H9 (cell line): ENCODE data around the gene ASB7. TPM values are rescaled to one million over a fixed set of nuclear protein-coding genes. Genes with fewer than 3 reads are reported as not detected.

Experiments used
- DNase-seq: peaks from one replicate; pipeline ENCODE4 v3.0.0-alpha.2; 2017
- H2AFZ ChIP-seq: one replicate; pipeline ENCODE4 v1.6.1; 2013; ENCODE audit warnings: mild to moderate bottlenecking, low read length, control low read depth, moderate library complexity
- H2AK5ac ChIP-seq: 2 replicates; pipeline ENCODE4 v1.6.1; 2013; ENCODE audit warnings: low read length, control low read depth, mixed read lengths; ENCODE audit not compliant: insufficient read length
- H2BK120ac ChIP-seq: one replicate; pipeline ENCODE4 v1.6.1; 2013; ENCODE audit warnings: low read depth, mild to moderate bottlenecking, low read length, control low read depth, inconsistent platforms; ENCODE audit not compliant: poor library complexity, severe bottlenecking
- H2BK12ac ChIP-seq: 2 replicates; pipeline ENCODE4 v1.6.1; 2013; ENCODE audit warnings: low read length, control low read depth, mixed read lengths, low read depth; ENCODE audit not compliant: insufficient read length
- H2BK15ac ChIP-seq: 2 replicates; pipeline ENCODE4 v1.6.1; 2013; ENCODE audit warnings: low read depth, low read length, control low read depth
- H2BK20ac ChIP-seq: one replicate; pipeline ENCODE4 v1.6.1; 2013; ENCODE audit warnings: low read depth, mild to moderate bottlenecking, low read length, control low read depth, inconsistent platforms; ENCODE audit not compliant: poor library complexity, severe bottlenecking
- H2BK5ac ChIP-seq: 2 replicates; pipeline ENCODE4 v1.6.1; 2013; ENCODE audit warnings: low read length, control low read depth, mixed read lengths; ENCODE audit not compliant: insufficient read length
- H3K14ac ChIP-seq: 2 replicates; pipeline ENCODE4 v1.6.1; 2013; ENCODE audit warnings: low read length, control low read depth; ENCODE audit not compliant: insufficient read depth
- H3K18ac ChIP-seq: 2 replicates; pipeline ENCODE4 v1.6.1; 2013; ENCODE audit warnings: low read depth, mild to moderate bottlenecking, mixed read lengths, low read length, control low read depth; ENCODE audit not compliant: insufficient read length
- H3K23ac ChIP-seq: 2 replicates; pipeline ENCODE4 v1.6.1; 2013; ENCODE audit warnings: low read length, control low read depth, mixed read lengths, low read depth; ENCODE audit not compliant: insufficient read length
- H3K23me2 ChIP-seq: 2 replicates; pipeline ENCODE4 v1.6.1; 2013; ENCODE audit warnings: low read depth, mild to moderate bottlenecking, mixed read lengths, low read length, control low read depth; ENCODE audit not compliant: insufficient read length, poor library complexity, severe bottlenecking
- H3K27ac ChIP-seq: 2 replicates; pipeline ENCODE4 v1.5.1; 2013; ENCODE audit warnings: low read length, control low read depth, mixed read lengths, low read depth; ENCODE audit not compliant: insufficient read length
- H3K27me3 ChIP-seq: 2 replicates; pipeline ENCODE4 v1.6.1; 2013; ENCODE audit warnings: low read length, control low read depth, inconsistent platforms; ENCODE audit not compliant: insufficient read depth
- H3K4ac ChIP-seq: 2 replicates; pipeline ENCODE4 v1.6.1; 2013; ENCODE audit warnings: low read depth, mild to moderate bottlenecking, control low read depth, inconsistent platforms, low read length, moderate library complexity
- H3K4me1 ChIP-seq: 2 replicates; pipeline ENCODE4 v1.6.1; 2013; ENCODE audit warnings: low read length, control low read depth, inconsistent platforms; ENCODE audit not compliant: insufficient read depth
- H3K4me2 ChIP-seq: 2 replicates; pipeline ENCODE4 v1.6.1; 2013; ENCODE audit warnings: low read length, control low read depth, mixed read lengths; ENCODE audit not compliant: insufficient read length, insufficient read depth
- H3K56ac ChIP-seq: 2 replicates; pipeline ENCODE4 v1.6.1; 2013; ENCODE audit warnings: low read depth, mild to moderate bottlenecking, mixed read lengths, low read length, control low read depth; ENCODE audit not compliant: insufficient read length
- H3K79me1 ChIP-seq: 2 replicates; pipeline ENCODE4 v1.6.1; 2013; ENCODE audit warnings: low read depth, mild to moderate bottlenecking, moderate library complexity, low read length, control low read depth, inconsistent platforms; ENCODE audit not compliant: insufficient read depth, poor library complexity, severe bottlenecking
- H3K79me2 ChIP-seq: 2 replicates; pipeline ENCODE4 v1.6.1; 2013; ENCODE audit warnings: low read length, control low read depth, inconsistent platforms; ENCODE audit not compliant: insufficient read depth
- H3K9ac ChIP-seq: 2 replicates; pipeline ENCODE4 v1.6.1; 2013; ENCODE audit warnings: low read length, control low read depth, mixed read lengths; ENCODE audit not compliant: insufficient read length; ENCODE audit errors: extremely low read depth
- H3K9me3 ChIP-seq: one replicate; pipeline ENCODE4 v1.6.1; 2013; ENCODE audit warnings: low read depth, low read length, inconsistent platforms; ENCODE audit not compliant: control insufficient read depth
- H3T11ph ChIP-seq: one replicate; pipeline ENCODE4 v1.6.1; 2013; ENCODE audit warnings: mild to moderate bottlenecking, low read length, control low read depth, inconsistent platforms
- H4K20me1 ChIP-seq: one replicate; pipeline ENCODE4 v1.6.1; 2013; ENCODE audit not compliant: control insufficient read depth, insufficient read length, insufficient read depth
- H4K5ac ChIP-seq: 2 replicates; pipeline ENCODE4 v1.6.1; 2013; ENCODE audit warnings: low read depth, mild to moderate bottlenecking, mixed read lengths, low read length, control low read depth; ENCODE audit not compliant: insufficient read length
- H4K8ac ChIP-seq: replicated peaks from 2 replicates; pipeline ENCODE4 v1.6.1; 2013; ENCODE audit warnings: low read length, control low read depth, mixed read lengths, low read depth; ENCODE audit not compliant: insufficient read length
- H4K91ac ChIP-seq: 2 replicates; pipeline ENCODE4 v1.6.1; 2013; ENCODE audit warnings: low read depth, mild to moderate bottlenecking, moderate library complexity, mixed read lengths, low read length, control low read depth; ENCODE audit not compliant: insufficient read length
- H3K27ac Mint-ChIP-seq, 3 experiments: 2 replicates in 2 of 3; 3 replicates in 1 of 3; pipeline ENCODE4 v1.8.0; 2020 to 2021; ENCODE audit warnings: mixed read lengths in 3 of 3, mild to moderate bottlenecking in 1 of 3, moderate library complexity in 1 of 3
- H3K27me3 Mint-ChIP-seq: 2 replicates; pipeline ENCODE4 v1.8.0; 2021; ENCODE audit warnings: low read depth, mild to moderate bottlenecking, moderate library complexity, mixed read lengths
- H3K36me3 Mint-ChIP-seq, 3 experiments: 2 replicates in 2 of 3; 3 replicates in 1 of 3; pipeline ENCODE4 v1.8.0; 2020 to 2021; ENCODE audit warnings: low read depth in 3 of 3, mixed read lengths in 3 of 3; ENCODE audit not compliant: insufficient read depth in 1 of 3
- H3K4me1 Mint-ChIP-seq, 2 experiments: 2 replicates each; pipeline ENCODE4 v1.8.0; 2020; ENCODE audit warnings: mixed read lengths in 2 of 2
- H3K4me3 Mint-ChIP-seq, 2 experiments: 2 replicates in 1 of 2; 3 replicates in 1 of 2; pipeline ENCODE4 v1.8.0; 2020 to 2021; ENCODE audit warnings: mild to moderate bottlenecking in 2 of 2, mixed read lengths in 2 of 2, moderate library complexity in 1 of 2
- H3K9me3 Mint-ChIP-seq, 2 experiments: 2 replicates in 1 of 2; 3 replicates in 1 of 2; pipeline ENCODE4 v1.8.0; 2020; ENCODE audit warnings: mild to moderate bottlenecking in 2 of 2, mixed read lengths in 2 of 2, moderate library complexity in 1 of 2
- WGBS: extraction: QIAGEN DNeasy Blood & Tissue Kit; methylation state at CpG from one replicate; pipeline ENCODE4 v1.1.7; 2013; ENCODE audit warnings: missing lambda C conversion rate, low lambda C conversion rate, mixed read lengths; ENCODE audit not compliant: insufficient read length; ENCODE audit errors: extremely low coverage; 5-methylcytosine and 5-hydroxymethylcytosine counted together
- total RNA-seq: library from RNA; stranded (reverse); gene quantifications from 2 replicates; pipeline ENCODE4 v1.2.1, GENCODE V29; 2021
- TF ChIP-seq, protein P1 (sequence below): fragments of 200-600 bp; sonication (generic); conservative IDR thresholded peaks from 3 replicates; pipeline ENCODE4 v1.8.0; 2021; ENCODE audit warnings: antibody characterized with exemption, mild to moderate bottlenecking

ASB7 gene
- total RNA-seq, 1 experiment from 2014 or later = 12.8 TPM

DNA sequence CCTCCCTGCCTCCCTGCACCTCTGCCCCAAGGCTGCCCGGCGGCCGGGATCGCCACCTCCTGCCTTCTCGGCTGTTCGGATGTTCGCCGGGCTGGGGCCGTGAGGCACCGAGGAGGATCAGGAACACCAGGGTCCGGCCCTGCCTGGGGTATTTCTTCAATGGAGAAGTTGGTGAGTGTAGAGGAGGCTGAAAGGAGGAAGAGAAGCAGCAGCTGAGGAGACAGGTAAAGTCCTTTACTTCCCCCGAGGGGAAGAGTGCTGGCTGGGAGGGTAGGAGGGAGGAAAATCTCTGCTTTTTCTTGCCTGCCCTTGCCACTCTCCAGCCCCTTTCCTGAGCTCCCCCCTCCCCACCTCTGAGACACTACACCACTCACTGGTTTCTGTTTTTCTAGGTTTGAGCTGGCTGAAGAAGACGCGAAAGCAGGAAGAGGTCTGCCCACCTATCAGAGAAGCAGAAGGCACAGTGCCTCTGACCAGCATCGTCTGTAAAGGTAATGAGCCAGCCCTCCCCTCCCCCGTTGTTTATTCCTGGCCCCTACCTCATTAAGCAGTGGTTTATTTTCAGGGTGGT lies 519 bp downstream of the ASB7 start:
- H2BK5ac ChIP-seq = no peak overlapping the region
- no peak overlapping the region for H3T11ph ChIP-seq
- H2BK15ac ChIP-seq = no peak overlapping the region
- H2AK5ac ChIP-seq = no peak overlapping the region
- H2BK120ac ChIP-seq = no peak overlapping the region
- peak overlapping the region; percentile 81 to 97 (median 96); a peak in 6 of 7 replicates for H3K27ac Mint-ChIP-seq
- no peak overlapping the region for H3K23ac ChIP-seq
- 0 out of 2 replicates have a peak overlapping the region, but pooled peaks have one; percentile 36 for H3K14ac ChIP-seq
- H3K56ac ChIP-seq = no peak overlapping the region
- H4K5ac ChIP-seq = no peak overlapping the region
- H3K27ac ChIP-seq = no peak overlapping the region
- peak; percentile 47 for DNase-seq
- H3K27me3 Mint-ChIP-seq = no peaks in the 10 kb centered on the region
- H3K23me2 ChIP-seq = peaks cover 17% of the 10 kb centered on the region
- peaks cover 2 to 18% (median 9%) of the 10 kb centered on the region in 3 experiments; a peak in 6 of 7 replicates for H3K36me3 Mint-ChIP-seq
- no CpG with 5 or more reads among the region's 16 CpGs for WGBS
- H3K9me3 ChIP-seq = no peaks in the 10 kb centered on the region
- no peak overlapping the region for H3K4ac ChIP-seq
- TF ChIP-seq, protein P1, sequence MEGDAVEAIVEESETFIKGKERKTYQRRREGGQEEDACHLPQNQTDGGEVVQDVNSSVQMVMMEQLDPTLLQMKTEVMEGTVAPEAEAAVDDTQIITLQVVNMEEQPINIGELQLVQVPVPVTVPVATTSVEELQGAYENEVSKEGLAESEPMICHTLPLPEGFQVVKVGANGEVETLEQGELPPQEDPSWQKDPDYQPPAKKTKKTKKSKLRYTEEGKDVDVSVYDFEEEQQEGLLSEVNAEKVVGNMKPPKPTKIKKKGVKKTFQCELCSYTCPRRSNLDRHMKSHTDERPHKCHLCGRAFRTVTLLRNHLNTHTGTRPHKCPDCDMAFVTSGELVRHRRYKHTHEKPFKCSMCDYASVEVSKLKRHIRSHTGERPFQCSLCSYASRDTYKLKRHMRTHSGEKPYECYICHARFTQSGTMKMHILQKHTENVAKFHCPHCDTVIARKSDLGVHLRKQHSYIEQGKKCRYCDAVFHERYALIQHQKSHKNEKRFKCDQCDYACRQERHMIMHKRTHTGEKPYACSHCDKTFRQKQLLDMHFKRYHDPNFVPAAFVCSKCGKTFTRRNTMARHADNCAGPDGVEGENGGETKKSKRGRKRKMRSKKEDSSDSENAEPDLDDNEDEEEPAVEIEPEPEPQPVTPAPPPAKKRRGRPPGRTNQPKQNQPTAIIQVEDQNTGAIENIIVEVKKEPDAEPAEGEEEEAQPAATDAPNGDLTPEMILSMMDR = no peak
- H3K9me3 Mint-ChIP-seq = no peaks in the 10 kb centered on the region
- H4K91ac ChIP-seq = no peak overlapping the region
- no peaks in the 10 kb centered on the region for H3K27me3 ChIP-seq
- H3K4me1 Mint-ChIP-seq = peaks cover 5 to 8% of the 10 kb centered on the region in 2 experiments
- H3K4me3 Mint-ChIP-seq = no peak overlapping the region
- H4K20me1 ChIP-seq = peaks cover 3% of the 10 kb centered on the region
- no peak overlapping the region for H2BK12ac ChIP-seq
- H3K4me1 ChIP-seq = no peaks in the 10 kb centered on the region; the same call in 1 of the 2 replicates
- H4K8ac ChIP-seq = no peak overlapping the region
- H3K9ac ChIP-seq = peak overlapping the region; percentile 62
- no peak overlapping the region for H2BK20ac ChIP-seq
- peaks cover 3% of the 10 kb centered on the region; the same call in 1 of the 2 replicates for H3K79me2 ChIP-seq
- H3K4me2 ChIP-seq = peak overlapping the region; percentile 90
- H3K18ac ChIP-seq = no peak overlapping the region
- no peaks in the 10 kb centered on the region for H3K79me1 ChIP-seq
- H2AFZ ChIP-seq = no peak overlapping the region
